GM18508 (cell line): Measurements from ENCODE around the gene RPS6KA3.

Experiments
- ATAC-seq: cut with Tn5 transposase; IDR thresholded peaks from one replicate; pipeline ENCODE4 v1.9.1; 2021; ENCODE audit warnings: moderate number of reproducible peaks; ENCODE audit not compliant: insufficient read depth, unreplicated experiment

RPS6KA3 gene

GRCh38 chrX:20112022-20112774 lies 154.5 kb downstream of the RPS6KA3 start:
- ATAC-seq = no peak

GRCh38 chrX:20111271-20111670 lies 155.4 kb downstream of the RPS6KA3 start:
- no peak for ATAC-seq

GRCh38 chrX:20101934-20102581 lies 164.7 kb downstream of the RPS6KA3 start:
- no peak for ATAC-seq
